BJ (cell line): ENCODE measurements around the gene CD8B. TPM values are rescaled to one million over a fixed set of nuclear protein-coding genes. Genes with fewer than 3 reads are reported as not detected.

ENCODE experiments used
- CTCF ChIA-PET: fragments of 350-600 bp; formaldehyde crosslinking; extraction: SDS; loops from one replicate; lab custom pipeline; 2021; ENCODE audit warnings: antibody characterized with exemption, inconsistent platforms; lab: Yijun Ruan, JAX
- POLR2A ChIA-PET: fragments of 300-600 bp; sonication (Branson Sonifier 250); formaldehyde crosslinking; extraction: SDS; loops from one replicate; lab custom pipeline; 2021; ENCODE audit warnings: antibody characterized with exemption; lab: Charles Lee
- DNase-seq: peaks from one replicate; pipeline ENCODE4 v3.0.0-alpha.2; 2011; ENCODE audit warnings: low read depth
- H3K27me3 ChIP-seq: 2 replicates; pipeline ENCODE4 v1.6.0; 2011; ENCODE audit warnings: low read length; ENCODE audit not compliant: control insufficient read depth, insufficient read depth
- H3K36me3 ChIP-seq: 2 replicates; pipeline ENCODE4 v1.5.1; 2011; ENCODE audit warnings: low read length; ENCODE audit not compliant: control insufficient read depth, insufficient read depth
- H3K4me3 ChIP-seq: 2 replicates; pipeline ENCODE4 v1.5.1; 2011; ENCODE audit warnings: low read depth, mild to moderate bottlenecking, control low read depth, low read length
- polyA plus RNA-seq: library from polyadenylated mRNA; depleted of rRNA; stranded (reverse); fragments of >200 nt; gene quantifications from 2 replicates; pipeline ENCODE4 v1.2.3, GENCODE V29; 2011
- TF ChIP-seq, protein P1 (sequence below): IDR thresholded peaks from 2 replicates; pipeline ENCODE4 v1.5.1; 2011; ENCODE audit warnings: low read depth, mild to moderate bottlenecking, control low read depth, inconsistent platforms, low read length, moderate library complexity; ENCODE audit not compliant: insufficient read depth

CD8B gene
- polyA plus RNA-seq, 1 experiment = not detected

- Histone ChIP-seq H3K36me3 (no peaks in the 10 kb centered on the region), H3K27me3 (peaks cover 50% of the 10 kb centered on the region), H3K4me3 (no peak overlapping the region)
- TF ChIP-seq, protein P1, sequence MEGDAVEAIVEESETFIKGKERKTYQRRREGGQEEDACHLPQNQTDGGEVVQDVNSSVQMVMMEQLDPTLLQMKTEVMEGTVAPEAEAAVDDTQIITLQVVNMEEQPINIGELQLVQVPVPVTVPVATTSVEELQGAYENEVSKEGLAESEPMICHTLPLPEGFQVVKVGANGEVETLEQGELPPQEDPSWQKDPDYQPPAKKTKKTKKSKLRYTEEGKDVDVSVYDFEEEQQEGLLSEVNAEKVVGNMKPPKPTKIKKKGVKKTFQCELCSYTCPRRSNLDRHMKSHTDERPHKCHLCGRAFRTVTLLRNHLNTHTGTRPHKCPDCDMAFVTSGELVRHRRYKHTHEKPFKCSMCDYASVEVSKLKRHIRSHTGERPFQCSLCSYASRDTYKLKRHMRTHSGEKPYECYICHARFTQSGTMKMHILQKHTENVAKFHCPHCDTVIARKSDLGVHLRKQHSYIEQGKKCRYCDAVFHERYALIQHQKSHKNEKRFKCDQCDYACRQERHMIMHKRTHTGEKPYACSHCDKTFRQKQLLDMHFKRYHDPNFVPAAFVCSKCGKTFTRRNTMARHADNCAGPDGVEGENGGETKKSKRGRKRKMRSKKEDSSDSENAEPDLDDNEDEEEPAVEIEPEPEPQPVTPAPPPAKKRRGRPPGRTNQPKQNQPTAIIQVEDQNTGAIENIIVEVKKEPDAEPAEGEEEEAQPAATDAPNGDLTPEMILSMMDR = no peak
- ChIA-PET POLR2A (no interaction called here), CTCF (no interaction called here)
- no peak for DNase-seq
Observed at GRCh38 chr2:86789687-86790133, 72.0 kb downstream of the CD8B start.

- POLR2A ChIA-PET = no interaction called here
- peaks cover 50% of the 10 kb centered on the region for H3K27me3 ChIP-seq
- TF ChIP-seq, protein P1 = no peak
- H3K4me3 ChIP-seq = no peak overlapping the region
- CTCF ChIA-PET = no interaction called here
- H3K36me3 ChIP-seq = no peaks in the 10 kb centered on the region
- no peak for DNase-seq
Observed at GRCh38 chr2:86788881-86789686, 72.6 kb downstream of the CD8B start.

DNA sequence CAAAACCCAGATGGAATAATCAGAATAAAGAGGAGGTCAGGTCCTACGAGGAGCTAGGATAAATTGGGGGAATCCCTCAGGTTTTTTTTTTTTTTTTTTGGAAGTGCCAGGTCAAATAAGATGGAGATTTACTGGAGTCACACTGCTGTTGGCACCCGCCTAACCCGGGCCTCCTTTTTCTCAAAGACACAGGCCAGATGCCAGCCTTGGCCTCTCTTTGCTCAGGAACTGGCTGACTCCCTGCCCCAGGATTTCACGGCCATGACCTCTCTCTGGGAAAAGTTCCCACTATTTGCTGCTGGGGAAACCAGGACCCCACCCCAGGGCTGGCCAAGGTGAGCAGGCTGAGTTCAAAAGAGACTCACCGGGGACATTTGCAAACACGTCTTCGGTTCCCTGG is 73.5 kb downstream of the CD8B start:
- no peak overlapping the region for H3K4me3 ChIP-seq
- ChIA-PET CTCF (interaction anchor here (0.7 kb wide), 1 partner anchor 9 kb away, joined by 3 read pairs; no protein-coding TSS in a partner anchor), POLR2A (no interaction called here)
- peaks cover 48% of the 10 kb centered on the region for H3K27me3 ChIP-seq
- TF ChIP-seq, protein P1 = no peak
- H3K36me3 ChIP-seq = no peaks in the 10 kb centered on the region
- no peak for DNase-seq

- Histone ChIP-seq H3K27me3 (peaks cover 48% of the 10 kb centered on the region), H3K36me3 (no peaks in the 10 kb centered on the region), H3K4me3 (no peak overlapping the region)
- POLR2A ChIA-PET = no interaction called here
- no peak for DNase-seq
- CTCF ChIA-PET = interaction anchor here (0.7 kb wide), 1 partner anchor 9 kb away, joined by 3 read pairs; no protein-coding TSS in a partner anchor
- TF ChIP-seq, protein P1 = no peak
Observed at GRCh38 chr2:86787736-86788135, 74.0 kb downstream of the CD8B start.

- TF ChIP-seq, protein P1 = no peak
- CTCF ChIA-PET = no interaction called here
- POLR2A ChIA-PET = no interaction called here
- Histone ChIP-seq H3K36me3 (no peaks in the 10 kb centered on the region), H3K4me3 (no peak overlapping the region), H3K27me3 (peaks cover 38% of the 10 kb centered on the region)
- no peak for DNase-seq
Observed at GRCh38 chr2:86786001-86786536, 75.6 kb downstream of the CD8B start.
